GM23338 (cell line): Measurements from ENCODE around the gene PELO.

Source experiments
- CREB1 ChIP-seq: fragments of 250-450 bp; sonication (Bioruptor Pico); IDR thresholded peaks from 2 replicates; pipeline ENCODE4 v1.5.0; 2020; ENCODE audit warnings: low read depth, mild to moderate bottlenecking, moderate library complexity
- EZH2phosphoT487 ChIP-seq: fragments of 200-600 bp; sonication (generic); IDR thresholded peaks from one replicate; pipeline ENCODE4 v1.8.1; 2018; ENCODE audit warnings: antibody characterized with exemption; ENCODE audit not compliant: unreplicated experiment
- JUNB ChIP-seq: IDR thresholded peaks from one replicate; pipeline ENCODE4 v1.6.1; 2016; ENCODE audit warnings: antibody characterized with exemption; ENCODE audit not compliant: unreplicated experiment
- POLR2AphosphoS5 ChIP-seq: IDR thresholded peaks from 2 replicates; pipeline ENCODE4 v1.6.1; 2016; ENCODE audit warnings: antibody characterized with exemption, low read depth
- TF ChIP-seq, protein P1 (sequence below), 2 experiments: fragments of 200-600 bp in 1 of 2; sonication (generic) in 1 of 2; conservative IDR thresholded peaks; 2 replicates each; pipeline versions ENCODE4 v1.5.1 to v1.6.1; 2016 to 2017; ENCODE audit warnings: antibody characterized with exemption in 2 of 2, low read depth in 2 of 2, mild to moderate bottlenecking in 2 of 2, moderate library complexity in 1 of 2
- TF ChIP-seq, protein P2 (sequence below): IDR thresholded peaks from one replicate; pipeline ENCODE4 v1.6.1; 2018; ENCODE audit warnings: antibody characterized with exemption; ENCODE audit not compliant: unreplicated experiment

DNA sequence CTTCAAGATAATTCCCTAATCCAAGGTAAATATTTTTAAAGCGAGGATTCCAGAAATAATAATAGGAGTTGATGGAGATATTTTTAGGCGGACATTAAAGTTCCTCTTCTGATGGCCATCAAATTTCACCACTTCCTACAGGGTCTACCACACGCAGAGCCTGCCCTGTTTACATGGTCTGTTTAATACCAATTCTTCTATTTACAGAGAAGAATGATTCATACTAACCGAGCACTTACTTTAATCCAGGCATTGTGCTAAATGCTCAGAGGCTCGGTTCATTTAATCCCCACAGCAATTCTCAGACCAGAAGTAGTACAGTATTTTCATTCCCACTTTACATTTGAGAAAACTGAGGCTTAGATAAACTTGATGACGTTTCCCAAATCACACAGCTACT, 3.0 kb upstream of the PELO start:
- TF ChIP-seq, protein P1, sequence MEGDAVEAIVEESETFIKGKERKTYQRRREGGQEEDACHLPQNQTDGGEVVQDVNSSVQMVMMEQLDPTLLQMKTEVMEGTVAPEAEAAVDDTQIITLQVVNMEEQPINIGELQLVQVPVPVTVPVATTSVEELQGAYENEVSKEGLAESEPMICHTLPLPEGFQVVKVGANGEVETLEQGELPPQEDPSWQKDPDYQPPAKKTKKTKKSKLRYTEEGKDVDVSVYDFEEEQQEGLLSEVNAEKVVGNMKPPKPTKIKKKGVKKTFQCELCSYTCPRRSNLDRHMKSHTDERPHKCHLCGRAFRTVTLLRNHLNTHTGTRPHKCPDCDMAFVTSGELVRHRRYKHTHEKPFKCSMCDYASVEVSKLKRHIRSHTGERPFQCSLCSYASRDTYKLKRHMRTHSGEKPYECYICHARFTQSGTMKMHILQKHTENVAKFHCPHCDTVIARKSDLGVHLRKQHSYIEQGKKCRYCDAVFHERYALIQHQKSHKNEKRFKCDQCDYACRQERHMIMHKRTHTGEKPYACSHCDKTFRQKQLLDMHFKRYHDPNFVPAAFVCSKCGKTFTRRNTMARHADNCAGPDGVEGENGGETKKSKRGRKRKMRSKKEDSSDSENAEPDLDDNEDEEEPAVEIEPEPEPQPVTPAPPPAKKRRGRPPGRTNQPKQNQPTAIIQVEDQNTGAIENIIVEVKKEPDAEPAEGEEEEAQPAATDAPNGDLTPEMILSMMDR (conservative IDR thresholded peaks at IDR 0.05; ENCODE audit: low read depth in 2 of 2), result no peak
- TF ChIP-seq EZH2phosphoT487 (no peak), JUNB (no peak), POLR2AphosphoS5 (no peak), CREB1 (CRISPR knock-in tag) (no peak)
- TF ChIP-seq, protein P2, sequence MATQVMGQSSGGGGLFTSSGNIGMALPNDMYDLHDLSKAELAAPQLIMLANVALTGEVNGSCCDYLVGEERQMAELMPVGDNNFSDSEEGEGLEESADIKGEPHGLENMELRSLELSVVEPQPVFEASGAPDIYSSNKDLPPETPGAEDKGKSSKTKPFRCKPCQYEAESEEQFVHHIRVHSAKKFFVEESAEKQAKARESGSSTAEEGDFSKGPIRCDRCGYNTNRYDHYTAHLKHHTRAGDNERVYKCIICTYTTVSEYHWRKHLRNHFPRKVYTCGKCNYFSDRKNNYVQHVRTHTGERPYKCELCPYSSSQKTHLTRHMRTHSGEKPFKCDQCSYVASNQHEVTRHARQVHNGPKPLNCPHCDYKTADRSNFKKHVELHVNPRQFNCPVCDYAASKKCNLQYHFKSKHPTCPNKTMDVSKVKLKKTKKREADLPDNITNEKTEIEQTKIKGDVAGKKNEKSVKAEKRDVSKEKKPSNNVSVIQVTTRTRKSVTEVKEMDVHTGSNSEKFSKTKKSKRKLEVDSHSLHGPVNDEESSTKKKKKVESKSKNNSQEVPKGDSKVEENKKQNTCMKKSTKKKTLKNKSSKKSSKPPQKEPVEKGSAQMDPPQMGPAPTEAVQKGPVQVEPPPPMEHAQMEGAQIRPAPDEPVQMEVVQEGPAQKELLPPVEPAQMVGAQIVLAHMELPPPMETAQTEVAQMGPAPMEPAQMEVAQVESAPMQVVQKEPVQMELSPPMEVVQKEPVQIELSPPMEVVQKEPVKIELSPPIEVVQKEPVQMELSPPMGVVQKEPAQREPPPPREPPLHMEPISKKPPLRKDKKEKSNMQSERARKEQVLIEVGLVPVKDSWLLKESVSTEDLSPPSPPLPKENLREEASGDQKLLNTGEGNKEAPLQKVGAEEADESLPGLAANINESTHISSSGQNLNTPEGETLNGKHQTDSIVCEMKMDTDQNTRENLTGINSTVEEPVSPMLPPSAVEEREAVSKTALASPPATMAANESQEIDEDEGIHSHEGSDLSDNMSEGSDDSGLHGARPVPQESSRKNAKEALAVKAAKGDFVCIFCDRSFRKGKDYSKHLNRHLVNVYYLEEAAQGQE, result no peak
